ENCODE data around the gene PFN4.
"Not testable (repeated sequence)": the region's sequence is repeated elsewhere in the genome, so short reads cannot be mapped to it uniquely, and the experiment has no call there.

The PFN4 gene

DNA sequence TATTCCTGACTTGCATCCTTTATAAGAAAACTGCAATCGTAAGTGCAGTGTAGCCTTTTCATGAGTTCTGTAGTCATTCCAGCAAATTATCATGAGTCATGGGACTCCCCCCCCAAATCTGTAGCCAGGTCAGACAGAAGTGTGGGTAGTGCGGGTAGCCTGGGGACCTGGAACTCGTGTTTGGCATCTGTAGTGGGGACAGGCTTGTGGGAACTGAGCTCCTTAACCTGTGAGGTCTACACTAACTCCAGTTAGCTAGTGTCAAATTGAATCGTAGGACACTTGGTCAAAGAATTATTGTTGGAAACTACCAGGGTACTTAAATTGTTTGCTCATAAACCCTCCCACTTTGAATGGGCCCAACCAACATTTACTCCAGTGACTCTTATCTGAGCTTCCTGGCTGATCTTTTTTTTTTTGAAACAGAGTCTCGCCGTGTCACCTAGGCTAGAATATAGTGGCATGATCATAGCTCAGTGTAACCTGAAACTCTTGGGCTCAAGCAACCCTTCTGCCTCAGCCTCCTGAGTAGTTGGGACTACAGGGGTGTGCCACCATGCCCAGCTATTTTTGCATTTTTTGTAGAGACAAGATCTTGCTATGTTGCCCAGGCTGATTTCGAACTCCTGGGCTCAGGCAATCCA is 12.4 kb downstream of the PFN4 start:
- no peak for DNase-seq

- DNase-seq = not testable (repeated sequence)
Observed at GRCh38 chr2:24109431-24109830, 13.7 kb downstream of the PFN4 start.

GRCh38 chr2:24107336-24107735 is 15.8 kb downstream of the PFN4 start:
- DNase-seq = no peak

DNA sequence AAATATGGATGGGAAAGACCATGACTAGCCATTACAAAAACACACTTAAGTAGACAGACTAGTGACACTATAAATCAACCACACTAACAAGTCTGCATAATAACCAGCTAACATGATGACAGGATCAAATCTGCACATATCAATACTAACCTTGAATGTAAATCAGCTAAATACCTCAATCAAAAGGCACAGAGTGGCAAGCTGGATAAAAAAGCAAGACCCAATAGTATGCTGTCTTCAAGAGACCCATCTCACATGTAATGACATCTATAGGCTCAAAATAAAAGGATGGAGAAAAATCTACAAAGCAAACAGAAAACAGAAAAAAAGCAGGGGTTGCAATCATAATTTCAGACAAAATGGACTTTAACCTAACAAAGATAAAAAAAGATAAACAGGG is 16.3 kb downstream of the PFN4 start:
- no peak for DNase-seq

GRCh38 chr2:24105816-24106215 is 17.3 kb downstream of the PFN4 start:
- DNase-seq = no peak

GRCh38 chr2:24104906-24105305 is 18.2 kb downstream of the PFN4 start:
- no peak for DNase-seq

GRCh38 chr2:24104110-24104650 is 19.0 kb downstream of the PFN4 start:
- DNase-seq = no peak

GRCh38 chr2:24102677-24103076 is 20.5 kb downstream of the PFN4 start:
- no peak for DNase-seq

GRCh38 chr2:24101992-24102391 is 21.1 kb downstream of the PFN4 start:
- no peak for DNase-seq

- not testable (repeated sequence) for DNase-seq
Observed at GRCh38 chr2:24100732-24101131, 22.4 kb downstream of the PFN4 start.

- DNase-seq = not testable (repeated sequence)
Observed at GRCh38 chr2:24095171-24095677, 27.9 kb downstream of the PFN4 start.

GRCh38 chr2:24093270-24093669 is 29.9 kb downstream of the PFN4 start:
- DNase-seq = not testable (repeated sequence)

GRCh38 chr2:24088821-24089359 is 34.2 kb downstream of the PFN4 start:
- DNase-seq = peak; percentile 50

- no peak for DNase-seq
Observed at GRCh38 chr2:24087032-24087431, 36.1 kb downstream of the PFN4 start.

GRCh38 chr2:24086241-24086640 is 36.9 kb downstream of the PFN4 start:
- DNase-seq = no peak

DNA sequence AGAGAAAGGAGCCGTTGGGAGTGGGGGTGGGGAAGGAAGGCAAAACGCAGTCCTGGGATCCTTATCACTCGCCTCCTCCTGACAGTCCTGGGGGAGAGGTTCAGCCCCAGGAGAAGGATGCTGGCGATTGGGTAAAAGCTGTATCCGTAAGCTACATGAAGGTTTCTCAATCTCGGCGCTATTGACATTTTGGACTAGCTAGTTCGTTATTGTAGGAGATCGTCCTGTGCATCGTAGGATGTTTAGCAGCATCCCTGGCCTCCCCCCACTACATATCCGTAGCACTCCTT is 38.0 kb downstream of the PFN4 start:
- peak; percentile 1 for DNase-seq

DNA sequence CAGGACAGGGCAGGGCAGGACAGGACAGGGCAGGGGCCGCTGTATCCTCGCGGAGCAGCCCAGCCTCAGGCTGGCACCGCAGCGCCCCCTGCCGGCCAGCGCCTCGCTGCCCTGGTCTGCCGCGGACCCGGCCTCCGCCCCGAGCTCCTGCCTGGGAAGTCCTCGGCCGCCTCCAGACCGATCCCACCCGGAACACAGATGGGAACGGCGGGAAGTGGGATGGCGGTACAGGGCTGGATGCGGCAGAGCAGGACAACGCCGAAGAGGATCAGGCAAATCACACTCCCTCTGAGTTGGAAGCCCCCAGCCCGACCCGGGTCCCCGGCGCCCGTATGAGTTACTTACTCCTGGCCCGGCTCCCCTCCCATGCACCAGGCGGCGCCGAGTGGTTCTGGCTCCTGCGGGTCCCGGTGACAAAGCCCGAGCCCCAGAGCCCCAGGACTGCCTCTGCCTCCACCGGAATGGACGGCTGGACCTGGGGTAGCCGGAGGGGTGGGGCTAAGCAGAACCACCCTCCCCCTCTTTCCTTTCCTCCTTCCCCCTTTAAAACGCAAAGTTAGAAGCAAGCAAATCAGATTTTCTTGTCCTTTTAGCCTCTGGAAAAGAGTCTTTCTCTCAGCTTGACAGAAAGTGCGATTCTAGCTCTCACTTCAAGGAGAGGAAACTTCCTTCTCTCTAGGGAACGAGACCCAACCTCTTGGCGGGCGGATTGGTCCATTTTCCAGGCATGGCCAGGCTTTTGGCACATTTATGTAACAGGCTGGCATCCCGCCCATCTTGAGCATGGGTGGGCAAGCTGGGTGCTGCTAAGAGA is 38.5 kb downstream of the PFN4 start, which contains the start of gene TP53I3:
TP53I3 (minus strand) TSS at position 449 of the 814 bp plus-strand sequence. CDS start 508 bp downstream, outside the sequence.
- peak; percentile 88 for DNase-seq

DNA sequence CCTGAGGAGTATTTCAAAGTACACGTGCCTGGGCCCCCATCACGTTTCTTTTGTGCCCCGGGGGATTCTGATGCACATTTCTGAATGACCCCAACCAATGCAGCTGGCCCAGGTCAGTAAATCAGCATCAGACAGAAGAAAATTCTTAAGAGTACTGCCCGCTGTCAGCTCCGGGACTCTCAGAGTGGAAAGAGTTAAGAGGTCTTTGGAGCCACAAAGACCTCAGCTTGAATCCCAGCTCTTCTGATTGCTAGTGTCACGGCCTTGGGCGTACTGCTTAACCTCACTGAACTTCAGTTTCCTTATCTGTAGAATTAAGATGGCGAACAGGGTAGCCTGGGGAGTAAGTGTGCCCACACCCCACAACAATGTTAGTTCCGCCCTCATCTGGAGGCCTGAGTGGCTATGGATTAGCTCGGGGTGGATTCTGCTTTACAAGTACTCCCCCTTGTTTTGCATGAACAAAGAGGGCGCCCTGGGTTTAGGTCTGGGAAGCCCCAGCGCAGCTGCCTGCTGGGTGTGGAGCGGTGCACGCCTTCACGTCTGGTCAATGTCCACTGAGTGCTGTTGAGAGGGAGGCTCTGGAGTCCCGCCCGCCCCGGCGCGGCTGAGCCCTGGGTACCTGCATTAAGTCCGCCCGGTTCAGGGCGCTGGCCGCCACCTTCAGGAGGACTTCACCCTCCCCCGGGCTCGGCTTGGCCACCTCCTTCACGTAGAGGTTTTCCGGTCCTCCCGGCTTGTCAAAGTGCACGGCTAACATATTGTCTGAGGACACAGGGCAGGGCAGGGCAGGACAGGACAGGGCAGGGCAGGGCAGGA is 39.4 kb downstream of the PFN4 start:
- DNase-seq = peak; percentile 83

DNA sequence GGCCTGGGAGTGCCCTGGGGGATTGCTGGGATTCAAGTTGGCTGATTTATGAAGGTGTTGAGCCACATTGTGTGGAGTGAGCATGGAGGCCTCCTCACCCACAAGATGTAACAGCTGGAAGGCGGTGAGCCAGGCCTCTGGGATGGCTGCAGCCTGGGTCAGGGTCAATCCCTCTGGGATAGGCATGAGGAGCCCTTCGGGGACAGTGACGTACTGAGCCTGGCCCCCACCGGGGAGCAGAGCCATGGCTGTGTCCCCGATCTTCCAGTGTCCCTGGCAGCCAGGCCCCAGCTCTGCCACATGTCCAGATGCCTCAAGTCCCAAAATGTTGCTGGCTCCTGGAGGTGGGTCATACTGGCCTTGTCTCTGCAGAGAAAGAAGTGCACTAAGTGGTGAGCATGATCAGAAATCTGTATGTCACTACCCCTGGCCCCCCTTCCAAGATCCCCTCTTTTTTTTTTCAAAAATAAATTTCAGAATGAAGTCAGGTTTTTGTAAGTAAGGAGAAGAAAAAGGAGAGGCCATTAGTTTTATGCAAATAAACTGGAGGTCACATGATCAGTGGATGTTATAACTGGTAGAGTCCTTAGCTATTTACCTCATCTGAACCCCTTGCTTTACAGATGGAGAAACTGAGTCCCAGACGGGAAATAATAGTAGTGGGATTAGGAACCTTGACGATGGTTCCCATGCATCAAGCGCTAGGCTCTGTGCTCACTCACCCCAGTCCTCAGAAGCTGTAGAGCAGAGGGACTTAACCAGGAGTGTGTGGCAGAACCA is 40.2 kb downstream of the PFN4 start:
- no peak for DNase-seq

DNA sequence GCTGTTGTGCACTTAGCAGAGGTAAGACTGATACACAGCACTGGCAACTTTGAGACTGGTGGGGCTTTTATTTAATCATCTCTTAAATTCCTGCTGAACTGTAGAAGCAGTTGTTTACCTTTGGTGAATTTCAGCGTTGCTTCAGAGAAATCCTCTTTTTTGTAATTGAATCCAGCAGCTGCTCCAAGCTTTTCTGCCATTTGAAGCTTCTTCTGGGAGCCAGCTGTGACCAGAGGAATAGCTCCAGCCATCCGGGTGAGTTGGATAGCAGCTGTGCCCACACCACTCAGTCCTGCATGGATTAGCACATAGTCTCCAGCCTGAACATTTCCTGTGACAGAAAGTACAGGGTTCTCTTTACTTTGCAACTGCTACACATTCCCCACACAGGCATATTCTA is 42.4 kb downstream of the PFN4 start:
- no peak for DNase-seq

- DNase-seq = no peak
Observed at GRCh38 chr2:24077879-24078278, 45.3 kb downstream of the PFN4 start.

DNA sequence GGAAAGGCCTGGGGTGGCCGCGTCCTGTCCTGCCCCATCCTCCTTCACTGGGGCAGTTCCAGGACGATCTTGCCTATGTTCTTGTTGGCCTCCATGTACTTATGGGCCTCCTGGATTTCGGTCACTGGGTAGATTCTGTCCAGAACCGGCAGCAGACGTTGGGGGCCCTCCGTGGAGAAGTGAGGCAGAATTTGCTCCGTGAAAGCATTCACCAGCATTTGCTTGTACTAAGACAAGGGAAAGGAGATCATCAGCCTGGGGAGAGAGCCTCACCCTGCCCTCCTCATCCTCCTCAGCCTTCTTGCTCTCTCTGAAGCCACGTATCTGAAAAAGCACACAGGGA is 45.6 kb downstream of the PFN4 start:
- no peak for DNase-seq
